22Rv1 (cell line): ENCODE data around the gene WIPF1.

Experiments
- H3K27ac ChIP-seq: fragments of 450-650 bp; 2 replicates; pipeline ENCODE4 v1.5.1; 2017
- ZFX ChIP-seq: fragments of 450-650 bp; IDR thresholded peaks from 2 replicates; pipeline ENCODE4 v1.6.1; 2017; ENCODE audit warnings: antibody characterized with exemption, borderline replicate concordance
- TF ChIP-seq, protein P1 (sequence below): fragments of 450-650 bp; IDR thresholded peaks from 2 replicates; pipeline ENCODE4 v1.5.1; 2017; ENCODE audit warnings: mild to moderate bottlenecking

The WIPF1 gene, protein sequence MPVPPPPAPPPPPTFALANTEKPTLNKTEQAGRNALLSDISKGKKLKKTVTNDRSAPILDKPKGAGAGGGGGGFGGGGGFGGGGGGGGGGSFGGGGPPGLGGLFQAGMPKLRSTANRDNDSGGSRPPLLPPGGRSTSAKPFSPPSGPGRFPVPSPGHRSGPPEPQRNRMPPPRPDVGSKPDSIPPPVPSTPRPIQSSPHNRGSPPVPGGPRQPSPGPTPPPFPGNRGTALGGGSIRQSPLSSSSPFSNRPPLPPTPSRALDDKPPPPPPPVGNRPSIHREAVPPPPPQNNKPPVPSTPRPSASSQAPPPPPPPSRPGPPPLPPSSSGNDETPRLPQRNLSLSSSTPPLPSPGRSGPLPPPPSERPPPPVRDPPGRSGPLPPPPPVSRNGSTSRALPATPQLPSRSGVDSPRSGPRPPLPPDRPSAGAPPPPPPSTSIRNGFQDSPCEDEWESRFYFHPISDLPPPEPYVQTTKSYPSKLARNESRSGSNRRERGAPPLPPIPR

GRCh38 chr2:174597345-174598047 lies at the start of gene WIPF1:
Gene WIPF1 (minus strand): TSS chr2:174597804. CDS start chr2:174585573, 12,231 bp downstream.
- TF ChIP-seq, protein P1, sequence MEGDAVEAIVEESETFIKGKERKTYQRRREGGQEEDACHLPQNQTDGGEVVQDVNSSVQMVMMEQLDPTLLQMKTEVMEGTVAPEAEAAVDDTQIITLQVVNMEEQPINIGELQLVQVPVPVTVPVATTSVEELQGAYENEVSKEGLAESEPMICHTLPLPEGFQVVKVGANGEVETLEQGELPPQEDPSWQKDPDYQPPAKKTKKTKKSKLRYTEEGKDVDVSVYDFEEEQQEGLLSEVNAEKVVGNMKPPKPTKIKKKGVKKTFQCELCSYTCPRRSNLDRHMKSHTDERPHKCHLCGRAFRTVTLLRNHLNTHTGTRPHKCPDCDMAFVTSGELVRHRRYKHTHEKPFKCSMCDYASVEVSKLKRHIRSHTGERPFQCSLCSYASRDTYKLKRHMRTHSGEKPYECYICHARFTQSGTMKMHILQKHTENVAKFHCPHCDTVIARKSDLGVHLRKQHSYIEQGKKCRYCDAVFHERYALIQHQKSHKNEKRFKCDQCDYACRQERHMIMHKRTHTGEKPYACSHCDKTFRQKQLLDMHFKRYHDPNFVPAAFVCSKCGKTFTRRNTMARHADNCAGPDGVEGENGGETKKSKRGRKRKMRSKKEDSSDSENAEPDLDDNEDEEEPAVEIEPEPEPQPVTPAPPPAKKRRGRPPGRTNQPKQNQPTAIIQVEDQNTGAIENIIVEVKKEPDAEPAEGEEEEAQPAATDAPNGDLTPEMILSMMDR: no peak
- no peak for TF ChIP-seq ZFX
- no peak within 1 kb of the TSS for H3K27ac ChIP-seq

- TF ChIP-seq ZFX: no peak
- TF ChIP-seq, protein P1: no peak
- H3K27ac ChIP-seq: no peak overlapping the region
Observed at GRCh38 chr2:174645296-174645695, 47.7 kb upstream of the WIPF1 start.

DNA sequence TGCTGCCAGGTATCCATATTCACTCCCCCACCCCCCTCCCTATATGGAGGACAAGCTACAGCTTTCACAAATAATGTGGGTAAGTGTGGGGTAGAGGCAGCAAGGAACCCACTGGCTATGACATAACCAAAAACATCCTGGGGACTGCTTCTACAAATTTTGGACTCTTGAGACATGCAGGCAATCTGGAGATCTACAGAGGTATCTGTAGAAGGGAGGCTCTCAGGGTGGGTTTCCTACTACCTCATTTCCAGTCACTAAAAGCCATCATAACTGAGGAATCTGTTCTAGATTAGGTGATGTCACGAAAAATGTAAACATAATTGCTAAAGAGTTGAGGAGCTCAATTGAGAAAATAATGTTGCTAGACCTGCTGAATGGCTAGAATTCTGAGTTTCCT lies 46.8 kb upstream of the WIPF1 start:
- H3K27ac ChIP-seq: no peak overlapping the region
- no peak for TF ChIP-seq ZFX
- TF ChIP-seq, protein P1: no peak

DNA sequence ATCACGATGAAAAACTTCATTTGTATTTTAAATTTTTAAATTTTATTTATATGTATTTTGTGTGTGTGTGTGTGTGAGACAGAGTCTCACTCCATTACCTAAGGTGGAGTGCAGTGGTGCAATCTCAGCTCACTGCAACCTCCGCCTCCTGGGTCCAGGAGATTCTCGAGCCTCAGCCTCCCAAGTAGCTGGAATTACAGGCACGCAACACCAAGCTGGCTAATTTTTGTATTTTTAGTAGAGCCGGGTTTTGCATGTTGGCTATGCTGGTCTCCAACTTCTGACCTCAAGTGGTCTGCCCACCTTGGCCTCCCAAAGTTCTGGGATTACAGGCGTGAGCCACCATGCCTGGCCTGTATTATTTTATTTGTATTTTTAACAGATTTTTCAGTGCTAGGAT lies 45.8 kb upstream of the WIPF1 start:
- H3K27ac ChIP-seq: no peak overlapping the region
- TF ChIP-seq, protein P1: no peak
- no peak for TF ChIP-seq ZFX

DNA sequence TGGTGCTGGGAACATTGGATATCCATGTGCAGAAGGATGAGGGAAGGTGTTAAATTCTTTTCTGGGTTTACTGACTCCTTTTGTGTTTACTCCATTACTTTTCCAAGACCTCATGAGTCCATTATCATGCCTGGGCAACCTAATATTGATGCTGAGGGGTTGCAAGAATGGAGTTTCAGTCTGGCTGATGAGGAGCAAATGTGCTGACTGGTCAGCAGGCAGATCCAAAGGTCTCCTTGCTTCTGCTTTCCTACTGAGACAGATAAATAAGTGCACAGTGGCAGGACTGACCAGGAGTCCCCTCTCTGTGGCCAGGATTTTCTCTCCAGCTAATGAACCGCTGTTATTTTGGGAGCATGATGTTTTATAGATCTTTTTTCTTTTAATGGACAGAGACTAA lies 43.6 kb upstream of the WIPF1 start:
- H3K27ac ChIP-seq: no peak overlapping the region
- TF ChIP-seq, protein P1: no peak
- no peak for TF ChIP-seq ZFX

- H3K27ac ChIP-seq: no peak overlapping the region
- TF ChIP-seq, protein P1: no peak
- no peak for TF ChIP-seq ZFX
Observed at GRCh38 chr2:174636987-174637386, 39.4 kb upstream of the WIPF1 start.

- no peak overlapping the region for H3K27ac ChIP-seq
- TF ChIP-seq, protein P1: no peak
- no peak for TF ChIP-seq ZFX
Observed at GRCh38 chr2:174635776-174636404, 38.3 kb upstream of the WIPF1 start.
